Gastrocnemius medialis (tissue), 4 donors: ENCODE results near the gene ARHGAP22.

Experiments
- POLR2A ChIP-seq, 2 donors: fragments of 450-650 bp; IDR thresholded peaks; one replicate each; pipeline ENCODE4 v1.6.1; 2017; ENCODE audit warnings: antibody characterized with exemption in 2 of 2, mild to moderate bottlenecking in 2 of 2, moderate library complexity in 2 of 2
- TF ChIP-seq, protein P1 (sequence below), 5 experiments: fragments of 450-650 bp in 3 of 5; fragments of 200-600 bp in 2 of 5; sonication (generic) in 2 of 5; IDR thresholded peaks in 4 of 5; conservative IDR thresholded peaks in 1 of 5; 1 replicate in 4 of 5; 2 replicates in 1 of 5; pipeline ENCODE4 v1.5.1; 2016 to 2019; ENCODE audit warnings: antibody characterized with exemption in 5 of 5, mild to moderate bottlenecking in 3 of 5, moderate library complexity in 3 of 5

DNA sequence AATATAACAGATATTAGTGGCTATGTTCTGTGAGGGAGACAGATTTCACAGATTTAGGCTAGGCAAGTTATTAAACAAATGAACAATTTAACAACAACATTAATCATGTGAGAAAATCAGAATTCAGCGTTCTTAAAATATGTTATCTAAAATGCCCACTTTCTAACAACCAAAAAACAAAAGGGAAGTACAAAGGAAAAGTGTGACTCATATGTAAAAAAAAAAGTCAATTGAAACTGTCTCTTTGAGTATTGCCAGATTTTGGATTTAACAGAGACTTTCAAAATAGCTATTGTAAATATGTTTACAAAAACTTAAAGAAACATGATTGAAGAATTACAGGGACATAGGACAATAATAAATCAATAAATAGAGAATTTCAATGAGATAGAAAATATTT lies 34.8 kb upstream of the ARHGAP22 start:
- TF ChIP-seq, protein P1, sequence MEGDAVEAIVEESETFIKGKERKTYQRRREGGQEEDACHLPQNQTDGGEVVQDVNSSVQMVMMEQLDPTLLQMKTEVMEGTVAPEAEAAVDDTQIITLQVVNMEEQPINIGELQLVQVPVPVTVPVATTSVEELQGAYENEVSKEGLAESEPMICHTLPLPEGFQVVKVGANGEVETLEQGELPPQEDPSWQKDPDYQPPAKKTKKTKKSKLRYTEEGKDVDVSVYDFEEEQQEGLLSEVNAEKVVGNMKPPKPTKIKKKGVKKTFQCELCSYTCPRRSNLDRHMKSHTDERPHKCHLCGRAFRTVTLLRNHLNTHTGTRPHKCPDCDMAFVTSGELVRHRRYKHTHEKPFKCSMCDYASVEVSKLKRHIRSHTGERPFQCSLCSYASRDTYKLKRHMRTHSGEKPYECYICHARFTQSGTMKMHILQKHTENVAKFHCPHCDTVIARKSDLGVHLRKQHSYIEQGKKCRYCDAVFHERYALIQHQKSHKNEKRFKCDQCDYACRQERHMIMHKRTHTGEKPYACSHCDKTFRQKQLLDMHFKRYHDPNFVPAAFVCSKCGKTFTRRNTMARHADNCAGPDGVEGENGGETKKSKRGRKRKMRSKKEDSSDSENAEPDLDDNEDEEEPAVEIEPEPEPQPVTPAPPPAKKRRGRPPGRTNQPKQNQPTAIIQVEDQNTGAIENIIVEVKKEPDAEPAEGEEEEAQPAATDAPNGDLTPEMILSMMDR (IDR thresholded peaks at IDR 0.05 in 4 of 5, conservative IDR thresholded peaks at IDR 0.05 in 1 of 5) = no peak
- TF ChIP-seq POLR2A (IDR thresholded peaks at IDR 0.05) = no peak
